ENCODE measurements around the gene MAP2K1.

DNA sequence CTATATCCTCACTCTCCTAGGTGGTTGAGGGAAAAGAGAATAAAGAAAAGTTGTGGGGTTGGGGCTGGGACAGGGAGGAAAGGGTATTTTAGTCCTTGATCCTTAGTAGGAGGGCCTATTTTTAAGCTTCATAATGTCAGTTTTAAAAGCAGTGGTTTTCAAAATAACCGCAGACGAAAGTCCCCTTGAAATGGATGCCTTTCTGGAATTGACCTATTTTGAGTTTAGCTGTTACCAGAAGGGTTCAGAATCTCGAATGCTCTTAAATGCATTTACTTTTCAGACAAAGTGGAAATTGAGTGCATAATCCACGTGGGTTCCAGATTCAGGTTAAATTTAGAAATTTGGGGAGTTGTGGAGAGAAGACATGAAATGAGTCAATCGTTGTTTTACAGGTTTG, 16.6 kb downstream of the MAP2K1 start:
- TF ChIP-seq POLR2A (IDR thresholded peaks at IDR 0.05): no peak
- TF ChIP-seq, protein P1, sequence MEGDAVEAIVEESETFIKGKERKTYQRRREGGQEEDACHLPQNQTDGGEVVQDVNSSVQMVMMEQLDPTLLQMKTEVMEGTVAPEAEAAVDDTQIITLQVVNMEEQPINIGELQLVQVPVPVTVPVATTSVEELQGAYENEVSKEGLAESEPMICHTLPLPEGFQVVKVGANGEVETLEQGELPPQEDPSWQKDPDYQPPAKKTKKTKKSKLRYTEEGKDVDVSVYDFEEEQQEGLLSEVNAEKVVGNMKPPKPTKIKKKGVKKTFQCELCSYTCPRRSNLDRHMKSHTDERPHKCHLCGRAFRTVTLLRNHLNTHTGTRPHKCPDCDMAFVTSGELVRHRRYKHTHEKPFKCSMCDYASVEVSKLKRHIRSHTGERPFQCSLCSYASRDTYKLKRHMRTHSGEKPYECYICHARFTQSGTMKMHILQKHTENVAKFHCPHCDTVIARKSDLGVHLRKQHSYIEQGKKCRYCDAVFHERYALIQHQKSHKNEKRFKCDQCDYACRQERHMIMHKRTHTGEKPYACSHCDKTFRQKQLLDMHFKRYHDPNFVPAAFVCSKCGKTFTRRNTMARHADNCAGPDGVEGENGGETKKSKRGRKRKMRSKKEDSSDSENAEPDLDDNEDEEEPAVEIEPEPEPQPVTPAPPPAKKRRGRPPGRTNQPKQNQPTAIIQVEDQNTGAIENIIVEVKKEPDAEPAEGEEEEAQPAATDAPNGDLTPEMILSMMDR (IDR thresholded peaks at IDR 0.05): no peak
